ENCODE data around the gene MC3R.

GRCh38 chr20:56229812-56230211 lies 18.7 kb upstream of the MC3R start:
- TF ChIP-seq, protein P1, sequence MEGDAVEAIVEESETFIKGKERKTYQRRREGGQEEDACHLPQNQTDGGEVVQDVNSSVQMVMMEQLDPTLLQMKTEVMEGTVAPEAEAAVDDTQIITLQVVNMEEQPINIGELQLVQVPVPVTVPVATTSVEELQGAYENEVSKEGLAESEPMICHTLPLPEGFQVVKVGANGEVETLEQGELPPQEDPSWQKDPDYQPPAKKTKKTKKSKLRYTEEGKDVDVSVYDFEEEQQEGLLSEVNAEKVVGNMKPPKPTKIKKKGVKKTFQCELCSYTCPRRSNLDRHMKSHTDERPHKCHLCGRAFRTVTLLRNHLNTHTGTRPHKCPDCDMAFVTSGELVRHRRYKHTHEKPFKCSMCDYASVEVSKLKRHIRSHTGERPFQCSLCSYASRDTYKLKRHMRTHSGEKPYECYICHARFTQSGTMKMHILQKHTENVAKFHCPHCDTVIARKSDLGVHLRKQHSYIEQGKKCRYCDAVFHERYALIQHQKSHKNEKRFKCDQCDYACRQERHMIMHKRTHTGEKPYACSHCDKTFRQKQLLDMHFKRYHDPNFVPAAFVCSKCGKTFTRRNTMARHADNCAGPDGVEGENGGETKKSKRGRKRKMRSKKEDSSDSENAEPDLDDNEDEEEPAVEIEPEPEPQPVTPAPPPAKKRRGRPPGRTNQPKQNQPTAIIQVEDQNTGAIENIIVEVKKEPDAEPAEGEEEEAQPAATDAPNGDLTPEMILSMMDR (IDR thresholded peaks at IDR 0.05; ENCODE audit: insufficient read depth, low read length, poor library complexity, severe bottlenecking) = no peak
- no peak for TF ChIP-seq EZH2phosphoT487 (conservative IDR thresholded peaks at IDR 0.05; ENCODE audit: low read length)

Measured in SU-DHL-6 (cell line).